HepG2 (cell line): ENCODE measurements around the gene NEIL1. TPM values are rescaled to one million over a fixed set of nuclear protein-coding genes. Genes with fewer than 3 reads are reported as not detected.

Experiments
- KLF13 ChIP-seq: sonication (generic); formaldehyde crosslinking; IDR thresholded peaks from 2 replicates; pipeline ENCODE4 v1.4.0; 2020; ENCODE audit warnings: mild to moderate bottlenecking, missing genetic modification reagents
- MAX ChIP-seq: IDR thresholded peaks from 2 replicates; pipeline ENCODE4 v1.6.1; 2012; ENCODE audit warnings: inconsistent platforms
- RERE ChIP-seq: IDR thresholded peaks from 2 replicates; pipeline ENCODE4 v1.6.1; 2016; ENCODE audit warnings: low read depth, missing genetic modification reagents, missing compliant biosample characterization
- SMAD3 ChIP-seq: sonication (generic); formaldehyde crosslinking; IDR thresholded peaks from 2 replicates; pipeline ENCODE4 v1.4.0; 2020; ENCODE audit warnings: missing genetic modification reagents
- ZFP91 ChIP-seq: sonication (generic); formaldehyde crosslinking; IDR thresholded peaks from 2 replicates; pipeline ENCODE4 v1.9.0; 2022; ENCODE audit warnings: missing genetic modification reagents, mild to moderate bottlenecking, borderline replicate concordance
- polyA plus RNA-seq, 8 experiments: library from polyadenylated mRNA; depleted of rRNA in 3 of 8; stranded (reverse) in 7 of 8; unstranded in 1 of 8; fragments of >200 nt; fragmentation: Illumina TruSeq in 4 of 8; extraction: Trizol in 4 of 8; gene quantifications; 2 replicates each; pipeline versions ENCODE4 v1.2.1 to v1.2.3, GENCODE V29; 2011 to 2016; ENCODE audit warnings: low read depth in 4 of 8, missing spikeins in 1 of 8, mixed read lengths in 1 of 8; ENCODE audit not compliant: insufficient read depth in 1 of 8
- total RNA-seq, 5 experiments: library from RNA; depleted of rRNA; stranded (reverse); fragments of >200 nt; fragmentation: Illumina TruSeq; extraction: Trizol; gene quantifications; 2 replicates each; pipeline ENCODE4 v1.2.3, GENCODE V29; 2016; ENCODE audit warnings: low read depth in 1 of 5

The NEIL1 gene
- total and polyA plus RNA-seq, 2 of the 13 experiments (the other 11 are each of a cell fraction or from before 2014, with no cell fraction given) = 10.4 to 15.5 TPM

- TF ChIP-seq SMAD3 (CRISPR knock-in tag) (0 out of 2 replicates have a peak, but pooled peaks have one; percentile 17), RERE (CRISPR knock-in tag) (no peak), KLF13 (no peak), MAX (no peak), ZFP91 (CRISPR knock-in tag) (no peak)
These were observed at the start of gene NEIL1 (continued) for GRCh38 chr15:75346796-75347221.
